ENCODE measurements around the gene CYBA. TPM values are rescaled to one million over a fixed set of nuclear protein-coding genes. Genes with fewer than 3 reads are reported as not detected.
"Not testable (repeated sequence)": the region's sequence is repeated elsewhere in the genome, so short reads cannot be mapped to it uniquely, and the experiment has no call there.

Gene CYBA
- total RNA-seq, 1 donor from 2014 or later: 222 TPM

DNA sequence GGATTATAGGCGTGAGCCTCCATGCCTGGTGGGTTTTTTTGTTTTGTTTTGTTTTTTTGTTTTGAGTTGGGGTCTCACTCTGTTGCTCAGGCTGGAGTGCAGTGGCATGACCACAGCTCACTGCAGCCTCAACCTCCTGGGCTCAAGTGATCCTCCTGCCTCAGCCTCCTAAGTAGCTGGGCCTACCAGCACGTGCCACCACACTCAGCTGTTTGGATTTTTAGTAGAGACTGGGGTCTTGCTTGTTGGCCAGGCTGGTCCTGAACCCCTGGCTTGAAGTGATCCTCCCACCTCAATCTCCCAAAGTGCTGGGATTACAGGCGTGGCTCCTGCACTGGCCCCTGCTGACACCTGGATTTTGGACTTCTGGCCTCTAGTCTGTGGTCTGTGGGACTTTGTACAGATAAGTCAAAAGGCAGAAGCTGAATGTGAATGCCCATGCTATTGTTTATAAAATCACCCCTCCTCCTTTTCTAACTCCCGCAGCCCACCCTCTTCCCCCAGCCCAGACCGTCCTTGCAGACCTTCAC lies 29.8 kb upstream of the CYBA start:
- intact Hi-C loops (cut with micrococcal nuclease): no loop called here
- Mint-ChIP-seq H3K27ac (peak overlapping the region; percentile 88), H3K4me1 (peaks cover 25% of the 10 kb centered on the region), H3K27me3 (no peaks in the 10 kb centered on the region), H3K36me3 (ENCODE audit: low read depth) (peaks cover 4% of the 10 kb centered on the region), H3K9me3 (no peaks in the 10 kb centered on the region), H3K4me3 (peak overlapping the region; percentile 77)
- DNase-seq: no peak

DNA sequence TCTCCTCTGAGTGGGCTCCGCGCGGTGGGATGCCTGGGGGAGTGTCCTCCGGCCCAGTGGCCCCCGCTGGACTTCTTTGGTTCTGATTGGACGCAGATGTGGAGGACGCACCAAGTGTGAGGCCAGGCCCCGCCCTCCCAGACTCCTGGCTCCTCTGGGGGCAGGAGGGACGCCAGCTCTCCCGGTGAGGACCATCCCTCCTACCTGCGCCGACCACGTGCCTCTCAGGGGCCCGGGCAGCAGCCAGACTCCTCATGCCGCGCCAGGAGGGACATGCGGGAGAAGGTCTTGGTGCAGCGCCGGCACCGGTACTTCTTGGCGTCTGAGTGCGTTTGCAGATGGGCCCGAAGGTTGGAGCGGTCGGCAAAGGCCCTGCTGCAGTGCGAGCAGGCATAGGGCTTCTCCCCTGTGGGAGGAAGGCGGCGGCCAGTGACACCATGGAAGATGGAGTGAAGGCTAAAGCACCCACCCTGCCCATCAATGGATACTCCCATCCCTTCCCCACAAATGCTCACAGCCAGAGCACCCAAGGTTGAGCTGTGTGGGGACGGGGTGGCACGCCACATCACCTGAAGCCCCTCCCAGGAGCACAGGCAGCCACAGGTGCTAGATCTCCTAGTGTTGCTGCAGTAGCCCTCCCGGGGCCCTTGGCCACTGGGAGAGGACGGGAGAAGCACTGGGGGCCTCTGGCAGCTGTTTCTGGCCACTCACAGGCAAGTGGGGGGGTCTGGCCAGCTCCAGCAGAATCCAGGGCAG lies 27.5 kb upstream of the CYBA start:
- intact Hi-C loops (cut with micrococcal nuclease): no loop called here
- no peaks in the 10 kb centered on the region for H3K9me3 Mint-ChIP-seq
- H3K4me1 Mint-ChIP-seq: peaks cover 16% of the 10 kb centered on the region
- peaks cover 2% of the 10 kb centered on the region for H3K36me3 Mint-ChIP-seq (ENCODE audit: low read depth)
- no peak overlapping the region for H3K4me3 Mint-ChIP-seq
- no peak for DNase-seq
- H3K27me3 Mint-ChIP-seq: no peaks in the 10 kb centered on the region
- H3K27ac Mint-ChIP-seq: no peak overlapping the region

DNA sequence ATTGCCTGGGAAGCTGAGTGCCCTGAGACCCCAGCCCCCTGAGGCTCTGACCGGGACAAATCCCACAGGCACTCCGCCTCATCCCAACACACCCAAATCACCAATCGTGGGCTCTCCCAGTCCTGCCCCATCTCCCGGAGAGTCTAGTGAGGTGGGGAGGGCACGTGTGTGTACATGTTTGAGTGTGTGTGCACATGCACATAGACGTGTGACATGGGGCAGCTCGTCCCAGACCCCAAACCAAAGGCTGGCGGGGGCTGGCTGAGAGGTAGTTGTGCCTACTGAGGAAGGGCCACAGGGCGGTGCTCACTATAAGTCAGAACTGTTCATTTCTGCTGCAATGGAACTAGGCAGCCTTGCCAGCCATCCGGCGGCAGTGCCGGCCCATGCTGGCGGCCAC lies 26.9 kb upstream of the CYBA start:
- H3K9me3 Mint-ChIP-seq: no peaks in the 10 kb centered on the region
- no peak overlapping the region for H3K27ac Mint-ChIP-seq
- H3K27me3 Mint-ChIP-seq: no peaks in the 10 kb centered on the region
- no peak for DNase-seq
- H3K36me3 Mint-ChIP-seq (ENCODE audit: low read depth): peaks cover 2% of the 10 kb centered on the region
- intact Hi-C loops (cut with micrococcal nuclease): no loop called here
- peaks cover 16% of the 10 kb centered on the region for H3K4me1 Mint-ChIP-seq
- no peak overlapping the region for H3K4me3 Mint-ChIP-seq

- no peak for DNase-seq
- no peaks in the 10 kb centered on the region for H3K9me3 Mint-ChIP-seq
- H3K27ac Mint-ChIP-seq: no peak overlapping the region
- no peak overlapping the region for H3K4me3 Mint-ChIP-seq
- H3K4me1 Mint-ChIP-seq: peaks cover 7% of the 10 kb centered on the region
- intact Hi-C loops (cut with micrococcal nuclease): no loop called here
- no peaks in the 10 kb centered on the region for H3K27me3 Mint-ChIP-seq
- H3K36me3 Mint-ChIP-seq (ENCODE audit: low read depth): peaks cover 2% of the 10 kb centered on the region
Measured at GRCh38 chr16:88676502-88677242, 25.8 kb upstream of the CYBA start.

DNA sequence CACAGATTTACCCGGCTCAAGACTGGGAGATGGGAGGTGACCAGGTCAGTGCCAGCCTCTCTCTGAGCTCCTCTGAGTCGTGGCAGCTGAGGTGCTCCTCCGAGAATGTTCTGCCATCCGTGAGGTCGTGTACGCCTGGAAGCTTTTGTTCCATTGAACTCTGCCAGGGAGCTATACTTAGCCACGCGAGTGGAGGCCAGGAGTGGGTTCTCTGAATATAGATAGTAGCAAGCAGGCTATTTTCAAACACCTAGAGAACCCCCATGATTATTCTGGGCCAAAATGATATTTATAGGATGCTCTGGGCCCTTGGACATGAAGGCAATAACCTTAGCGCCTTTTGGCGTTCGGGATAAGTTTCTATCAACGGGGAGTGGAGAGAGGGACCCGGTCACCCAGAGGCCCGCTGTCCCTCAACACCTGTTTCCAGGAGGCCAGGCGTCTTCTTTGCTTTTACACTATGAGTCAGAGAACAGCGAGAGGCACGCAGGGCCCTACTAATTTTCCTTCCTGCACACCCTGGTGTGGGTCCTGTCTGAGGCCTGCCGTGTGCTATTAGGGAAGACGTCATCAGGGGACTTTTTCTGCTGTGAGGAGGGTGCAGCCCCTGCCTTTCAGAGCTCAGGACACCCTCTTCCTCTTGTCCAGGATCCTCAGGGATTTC lies 23.0 kb upstream of the CYBA start:
- Mint-ChIP-seq H3K27ac (no peak overlapping the region), H3K4me1 (no peaks in the 10 kb centered on the region), H3K4me3 (no peak overlapping the region), H3K9me3 (no peaks in the 10 kb centered on the region), H3K27me3 (no peaks in the 10 kb centered on the region), H3K36me3 (ENCODE audit: low read depth) (peaks cover 2% of the 10 kb centered on the region)
- no peak for DNase-seq
- intact Hi-C loops (cut with micrococcal nuclease): no loop called here

GRCh38 chr16:88672776-88673175 lies 21.9 kb upstream of the CYBA start:
- no peak overlapping the region for H3K27ac Mint-ChIP-seq
- no peaks in the 10 kb centered on the region for H3K4me1 Mint-ChIP-seq
- intact Hi-C loops (cut with micrococcal nuclease): no loop called here
- no peaks in the 10 kb centered on the region for H3K9me3 Mint-ChIP-seq
- no peaks in the 10 kb centered on the region for H3K27me3 Mint-ChIP-seq
- no peak for DNase-seq
- peaks cover 8% of the 10 kb centered on the region for H3K36me3 Mint-ChIP-seq (ENCODE audit: low read depth)
- no peak overlapping the region for H3K4me3 Mint-ChIP-seq

- no peak for DNase-seq
- Mint-ChIP-seq H3K4me3 (no peak overlapping the region), H3K27ac (no peak overlapping the region), H3K36me3 (ENCODE audit: low read depth) (peaks cover 9% of the 10 kb centered on the region), H3K4me1 (no peaks in the 10 kb centered on the region), H3K9me3 (no peaks in the 10 kb centered on the region), H3K27me3 (no peaks in the 10 kb centered on the region)
- intact Hi-C loops (cut with micrococcal nuclease): no loop called here
Measured at GRCh38 chr16:88671806-88672205, 21.0 kb upstream of the CYBA start.

DNA sequence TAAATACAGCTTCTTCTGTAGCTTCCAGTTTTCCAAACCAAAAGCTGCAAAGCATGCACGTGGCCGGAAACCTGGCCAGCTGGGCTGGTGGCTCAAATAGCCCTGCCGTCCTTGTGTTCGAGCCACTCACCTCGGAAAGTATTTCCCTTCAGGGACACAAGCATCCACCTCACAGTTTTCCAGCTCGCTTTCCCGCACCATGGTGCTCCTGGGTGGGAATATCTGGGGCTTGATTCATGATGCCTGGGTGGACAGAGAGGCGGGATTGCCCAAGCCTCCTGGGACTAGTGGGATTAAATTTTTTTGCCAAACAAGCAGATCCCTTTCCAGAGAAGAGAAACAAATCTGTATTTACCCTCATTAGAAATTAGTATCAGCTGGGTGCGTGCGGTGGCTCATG lies 19.1 kb upstream of the CYBA start:
- peaks cover 13% of the 10 kb centered on the region for H3K36me3 Mint-ChIP-seq (ENCODE audit: low read depth)
- H3K27me3 Mint-ChIP-seq: no peaks in the 10 kb centered on the region
- H3K4me1 Mint-ChIP-seq: peaks cover 2% of the 10 kb centered on the region
- H3K9me3 Mint-ChIP-seq: no peaks in the 10 kb centered on the region
- no peak for DNase-seq
- intact Hi-C loops (cut with micrococcal nuclease): loop anchor here (10.0 kb wide), 1 partner anchor 215 kb away; the partner anchor contains the start of gene ZFPM1
- no peak overlapping the region for H3K27ac Mint-ChIP-seq
- H3K4me3 Mint-ChIP-seq: no peak overlapping the region

GRCh38 chr16:88669493-88669892 lies 18.6 kb upstream of the CYBA start:
- not testable (repeated sequence) for H3K4me1 Mint-ChIP-seq, H3K9me3 Mint-ChIP-seq, DNase-seq, H3K4me3 Mint-ChIP-seq, H3K27me3 Mint-ChIP-seq, H3K27ac Mint-ChIP-seq
- intact Hi-C loops (cut with micrococcal nuclease): loop anchor here (10.0 kb wide), 1 partner anchor 215 kb away; the partner anchor contains the start of gene ZFPM1
- H3K36me3 Mint-ChIP-seq (ENCODE audit: low read depth): peaks cover 14% of the 10 kb centered on the region

DNA sequence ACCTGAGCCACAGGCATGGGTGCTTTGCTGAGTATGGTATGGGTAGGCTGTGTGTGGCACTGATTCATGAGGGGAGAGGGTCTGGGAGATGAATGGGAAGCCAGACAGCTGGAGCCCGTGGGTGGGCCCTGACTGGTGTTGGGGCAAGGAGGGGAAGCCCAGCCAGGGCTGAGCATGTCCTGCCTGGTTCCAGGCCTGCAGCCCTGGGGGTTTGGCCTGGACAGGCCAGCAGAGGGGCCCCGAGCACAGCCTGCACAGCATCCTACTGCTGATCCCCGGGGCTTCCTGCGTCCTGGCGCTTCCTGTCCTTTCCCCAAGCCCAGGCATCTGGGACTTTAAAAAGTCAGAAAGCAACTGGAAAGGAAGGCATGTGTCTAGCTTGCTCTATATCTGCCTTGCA lies 16.6 kb upstream of the CYBA start:
- H3K27ac Mint-ChIP-seq: no peak overlapping the region
- H3K27me3 Mint-ChIP-seq: no peaks in the 10 kb centered on the region
- H3K36me3 Mint-ChIP-seq (ENCODE audit: low read depth): peaks cover 17% of the 10 kb centered on the region
- no peak overlapping the region for H3K4me3 Mint-ChIP-seq
- no peaks in the 10 kb centered on the region for H3K9me3 Mint-ChIP-seq
- intact Hi-C loops (cut with micrococcal nuclease): loop anchor here (10.0 kb wide), 1 partner anchor 213 kb away; the partner anchor contains the start of gene ZFPM1
- DNase-seq: no peak
- H3K4me1 Mint-ChIP-seq: peaks cover 7% of the 10 kb centered on the region

- no peaks in the 10 kb centered on the region for H3K27me3 Mint-ChIP-seq
- H3K9me3 Mint-ChIP-seq: no peaks in the 10 kb centered on the region
- no peak for DNase-seq
- intact Hi-C loops (cut with micrococcal nuclease): loop anchor here (10.0 kb wide), 1 partner anchor 211 kb away; the partner anchor contains the start of gene ZFPM1
- no peak overlapping the region for H3K27ac Mint-ChIP-seq
- H3K36me3 Mint-ChIP-seq (ENCODE audit: low read depth): peaks cover 22% of the 10 kb centered on the region
- H3K4me1 Mint-ChIP-seq: peaks cover 17% of the 10 kb centered on the region
- H3K4me3 Mint-ChIP-seq: no peak overlapping the region
Measured at GRCh38 chr16:88665570-88665969, 14.7 kb upstream of the CYBA start.

DNA sequence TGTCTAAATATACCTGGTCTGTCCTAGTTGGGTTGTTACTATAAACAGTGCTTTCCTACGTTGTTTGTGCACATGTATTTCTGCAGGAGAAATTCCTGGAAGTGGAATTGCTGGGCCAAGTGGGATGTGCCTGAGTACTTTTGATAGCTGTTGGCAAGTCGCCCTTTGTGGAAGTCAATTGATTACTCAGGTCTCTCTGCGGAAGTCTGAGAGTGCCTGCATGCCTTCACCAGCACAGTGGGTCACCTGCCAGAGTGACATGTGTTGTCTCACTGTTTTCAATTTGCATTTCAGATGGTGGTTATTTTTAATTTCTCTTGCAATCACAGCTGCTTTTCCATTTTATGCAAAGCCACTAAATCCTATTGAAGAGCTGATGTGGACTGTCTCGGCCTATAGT lies 14.3 kb upstream of the CYBA start:
- H3K4me1 Mint-ChIP-seq: peaks cover 19% of the 10 kb centered on the region
- H3K4me3 Mint-ChIP-seq: peak overlapping the region; percentile 49
- H3K27me3 Mint-ChIP-seq: no peaks in the 10 kb centered on the region
- H3K9me3 Mint-ChIP-seq: no peaks in the 10 kb centered on the region
- intact Hi-C loops (cut with micrococcal nuclease): loop anchor here (10.0 kb wide), 1 partner anchor 210 kb away; the partner anchor contains the start of gene ZFPM1
- no peak for DNase-seq
- no peak overlapping the region for H3K27ac Mint-ChIP-seq
- peaks cover 24% of the 10 kb centered on the region for H3K36me3 Mint-ChIP-seq (ENCODE audit: low read depth)

GRCh38 chr16:88662843-88663606 lies 12.2 kb upstream of the CYBA start, which contains the start of gene MVD:
Gene MVD (minus strand): TSS chr16:88663091. CDS start chr16:88663080, 11 bp downstream.
- Mint-ChIP-seq H3K27me3 (no peaks in the 10 kb centered on the region), H3K4me3 (peak within 1 kb of the TSS; percentile 97), H3K36me3 (ENCODE audit: low read depth) (peaks cover 24% of the 10 kb centered on the region), H3K9me3 (no peaks in the 10 kb centered on the region), H3K4me1 (peaks cover 23% of the 10 kb centered on the region), H3K27ac (peak within 1 kb of the TSS; percentile 93)
- DNase-seq: peak; percentile 99
- intact Hi-C loops (cut with micrococcal nuclease): loop anchor here (1.0 to 10.0 kb wide), 4 partner anchors 12 to 208 kb away; partner anchors contain the start of genes CYBA, SNAI3 and ZFPM1

Data from activated CD4-positive, alpha-beta T cell treated with anti-CD3 and anti-CD28 coated beads, Interleukin-2, amount 10 ng/mL, durations not matched to agents 24 days and 14 days (primary cell).